ENCODE data around the gene CNPY1.
"Not testable (repeated sequence)": the region's sequence is repeated elsewhere in the genome, so short reads cannot be mapped to it uniquely, and the experiment has no call there.

Gene CNPY1

DNA sequence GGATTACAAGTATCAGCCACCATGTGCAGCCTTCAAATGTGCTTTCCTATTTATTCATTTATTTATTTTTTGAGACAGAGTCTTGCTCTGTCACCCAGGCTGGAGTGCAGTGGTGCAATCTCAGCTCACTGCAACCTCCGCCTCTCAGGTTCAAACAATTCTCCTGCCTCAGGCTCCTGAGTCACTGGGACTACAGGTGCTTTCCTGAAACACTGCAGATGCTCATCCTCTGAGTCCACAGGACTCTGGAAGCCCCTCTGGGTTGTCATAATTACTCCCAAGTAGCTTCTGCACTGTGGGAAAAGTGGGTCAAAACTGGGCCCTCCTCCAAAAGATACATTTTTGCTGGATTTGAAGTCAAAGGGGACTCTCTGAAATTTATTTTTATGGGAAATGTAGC lies at the start of gene CNPY1:
Gene CNPY1 (minus strand): TSS at position 111 of the 400 bp plus-strand sequence. CDS start 630 bp downstream, outside the sequence.
- not testable (repeated sequence) for DNase-seq

DNA sequence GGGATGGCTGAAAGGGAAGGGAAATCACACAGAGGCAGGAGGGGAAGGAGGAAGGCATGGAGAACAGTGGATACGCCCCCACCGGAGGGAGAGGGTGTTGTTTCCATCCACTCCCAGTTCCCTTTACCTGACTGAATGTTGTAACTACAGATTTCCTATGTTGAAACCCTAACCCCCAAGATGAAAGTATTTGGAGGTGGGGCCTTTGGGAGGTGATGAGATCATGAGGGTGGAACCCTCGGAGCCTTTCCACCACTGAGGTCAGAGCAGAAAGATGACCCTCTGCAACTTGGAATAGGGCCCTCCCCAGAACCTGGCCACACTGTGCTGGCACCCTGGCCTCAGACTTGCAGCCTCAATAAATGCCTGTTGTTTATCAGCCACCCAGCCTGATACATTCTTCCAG lies 48.6 kb upstream of the CNPY1 start:
- no peak for DNase-seq

DNA sequence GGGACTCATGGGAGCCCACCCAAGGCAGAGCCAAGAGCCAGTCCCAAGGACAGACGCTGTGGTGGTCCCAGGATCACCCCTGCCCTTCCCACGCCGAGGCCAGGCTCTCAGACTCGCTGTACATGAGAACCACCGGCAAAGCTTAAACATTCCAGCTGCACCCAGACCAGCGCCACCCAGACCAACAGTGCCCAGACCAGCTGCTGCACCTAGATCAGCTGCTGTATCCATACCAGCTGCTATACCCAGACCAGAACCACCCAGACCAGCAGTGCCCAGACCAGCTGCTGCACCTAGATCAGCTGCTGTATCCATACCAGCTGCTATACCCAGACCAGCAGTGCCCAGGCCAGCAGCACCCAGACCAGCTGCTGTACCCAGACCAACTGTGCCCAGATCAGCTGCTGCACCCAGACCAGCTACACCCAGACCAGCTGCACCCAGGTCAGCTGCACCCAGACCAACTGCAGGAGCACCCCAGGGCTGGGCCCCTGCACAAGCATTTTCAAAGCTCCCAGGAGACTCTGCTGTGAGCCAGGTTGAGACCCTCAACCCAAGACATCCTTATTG lies 47.9 kb upstream of the CNPY1 start:
- no peak for DNase-seq

DNA sequence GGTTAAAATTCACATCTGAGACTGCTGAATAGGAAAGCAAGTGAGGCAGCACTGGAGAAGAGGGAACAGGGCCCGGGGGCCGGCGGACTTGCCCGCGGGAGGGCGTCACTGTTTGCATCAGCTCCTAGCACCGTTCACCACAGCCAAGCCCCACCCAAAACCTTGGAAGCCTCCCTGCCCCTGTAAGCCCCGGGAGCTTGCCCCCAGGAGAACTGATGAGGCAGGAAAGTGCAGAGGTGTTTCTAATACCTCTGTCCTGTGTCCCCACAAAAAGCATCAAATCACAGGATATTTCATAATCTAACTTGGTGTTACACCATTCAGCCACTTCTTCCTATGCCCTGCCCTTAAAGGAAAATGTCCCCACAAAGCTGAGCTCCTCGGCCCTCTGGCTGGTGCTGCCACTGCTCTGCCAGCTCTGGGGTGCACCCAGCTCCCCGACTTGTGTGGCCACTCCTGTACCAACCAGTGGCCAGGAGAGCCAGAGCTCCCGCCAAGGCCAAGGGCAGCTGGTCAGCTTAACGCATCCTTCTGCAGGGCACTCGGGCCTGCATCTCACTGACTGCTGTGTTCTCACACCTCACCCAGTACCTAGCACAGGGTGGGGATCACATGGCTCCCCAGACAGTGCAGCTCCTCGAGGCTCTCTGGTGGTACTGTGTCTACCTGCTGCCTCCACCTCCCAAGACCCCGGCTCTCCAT lies 47.3 kb upstream of the CNPY1 start:
- no peak for DNase-seq

DNA sequence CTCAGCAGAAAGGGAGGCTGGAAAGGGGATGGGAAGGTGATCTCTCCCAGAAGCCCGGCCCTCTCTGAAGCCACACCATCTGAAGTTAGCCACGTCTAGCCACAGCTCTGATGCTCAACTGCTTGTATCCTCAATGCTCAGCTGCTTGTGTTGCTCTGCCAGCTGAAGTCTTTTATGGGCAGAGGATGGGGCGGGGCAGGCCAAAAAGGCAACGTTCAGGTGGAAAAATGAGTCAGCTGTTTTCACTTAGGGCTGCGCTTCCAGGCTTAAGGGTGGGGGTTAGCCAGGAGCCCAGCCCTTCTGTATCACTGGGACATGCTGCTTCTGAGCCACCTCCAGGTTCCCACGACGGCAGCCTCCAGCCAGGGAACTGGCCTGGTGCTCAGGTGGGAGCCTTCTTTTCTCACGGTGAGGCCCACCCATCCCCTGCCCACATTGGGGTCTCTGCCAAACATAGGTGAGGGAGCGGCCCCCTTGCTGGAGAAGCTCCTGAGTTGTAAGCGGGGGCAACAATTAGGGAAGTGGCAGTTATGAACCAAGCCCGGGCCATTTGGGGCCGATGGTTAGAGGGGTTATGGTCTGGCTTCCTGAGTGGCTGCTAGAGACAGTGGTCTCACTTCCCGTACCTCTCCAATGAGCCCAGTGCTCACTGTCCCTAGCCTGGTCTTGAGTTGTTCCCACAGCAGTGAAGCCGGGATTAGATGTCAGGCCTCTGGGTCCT lies 44.9 kb upstream of the CNPY1 start:
- DNase-seq = no peak

DNA sequence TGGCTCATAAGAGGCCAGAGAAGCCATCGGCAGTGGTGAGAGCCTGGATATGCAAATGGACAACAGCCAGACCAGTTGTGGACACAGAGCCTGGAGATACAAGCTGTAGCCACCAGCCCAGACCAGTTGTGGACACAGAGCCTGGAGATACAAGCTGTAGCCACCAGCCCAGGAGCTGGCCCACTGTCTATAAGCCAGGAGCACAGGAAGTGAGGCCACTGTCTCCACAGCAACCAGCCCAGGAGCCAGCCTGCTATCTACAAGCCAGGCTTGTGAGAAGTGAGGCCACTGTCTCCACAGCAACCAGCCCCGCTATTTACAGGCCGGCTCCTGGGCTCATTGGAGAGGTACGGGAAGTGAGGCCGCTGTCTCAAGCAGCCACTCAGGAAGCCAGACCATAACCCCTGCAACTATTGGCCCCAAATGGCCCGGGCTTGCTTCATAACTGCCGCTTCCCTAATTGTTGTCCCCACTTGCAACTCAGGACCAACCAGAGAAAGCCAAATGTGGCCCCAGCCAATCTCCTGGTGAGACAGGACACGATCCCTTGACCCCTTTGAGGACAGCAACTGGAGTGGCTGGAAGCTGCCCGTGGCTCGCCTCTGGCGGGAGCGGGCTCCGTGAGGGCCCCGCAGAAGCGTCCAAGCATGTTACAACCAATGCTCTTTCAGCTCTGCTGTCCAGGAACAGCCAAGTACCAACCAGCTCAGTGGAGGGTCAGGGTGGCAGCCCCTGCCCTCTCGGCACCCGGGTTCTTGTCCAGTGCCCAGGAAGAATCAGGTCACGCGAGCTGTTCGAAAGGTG lies 44.1 kb upstream of the CNPY1 start:
- peak; percentile 37 for DNase-seq

DNA sequence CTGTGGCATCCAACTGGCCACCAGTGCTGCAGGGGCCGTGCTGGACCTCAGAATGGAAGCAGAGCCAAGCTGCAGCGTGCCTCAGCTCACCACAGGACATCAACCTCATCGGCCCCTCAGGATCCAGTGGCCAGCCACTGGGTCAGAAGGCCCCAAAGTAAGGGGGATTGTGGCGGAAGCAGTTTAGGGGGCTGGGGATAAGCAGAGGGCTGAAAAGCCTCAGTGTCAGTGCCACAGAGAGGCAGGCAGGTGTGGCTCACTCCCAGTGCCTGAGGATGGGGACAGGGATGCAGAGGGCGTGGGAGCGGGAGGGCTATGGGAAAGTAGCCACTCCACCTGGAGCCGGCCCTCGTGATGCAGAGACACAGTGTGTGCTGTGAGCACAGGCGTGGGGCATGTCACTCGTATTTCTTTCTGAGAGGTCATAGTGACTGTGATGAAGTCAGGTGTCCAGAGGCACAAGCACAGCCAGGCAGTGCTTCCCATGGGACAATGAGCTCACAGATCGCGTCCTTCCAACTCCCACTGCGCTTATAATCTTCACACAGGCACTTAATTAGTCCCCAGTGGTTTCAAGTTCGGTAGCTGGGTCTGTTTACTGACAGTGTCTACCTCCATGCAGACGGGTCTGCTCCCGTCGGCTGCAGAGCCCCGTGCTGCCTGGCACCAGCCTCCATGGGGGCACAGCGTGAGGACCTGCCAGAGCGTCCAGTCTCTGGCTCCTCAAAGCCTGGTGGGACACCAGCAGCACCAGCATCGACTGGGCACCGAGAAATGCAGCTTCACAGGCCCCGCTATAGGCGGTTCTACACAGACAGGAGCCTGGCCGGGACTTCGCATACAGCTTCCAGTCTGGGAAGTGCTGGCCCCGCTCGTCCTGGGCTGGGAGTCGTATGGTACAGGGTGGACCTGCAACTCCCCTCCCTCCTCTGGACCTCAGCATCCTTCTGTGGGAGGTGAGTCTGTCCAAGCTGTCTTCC lies 42.9 kb upstream of the CNPY1 start:
- no peak for DNase-seq

DNA sequence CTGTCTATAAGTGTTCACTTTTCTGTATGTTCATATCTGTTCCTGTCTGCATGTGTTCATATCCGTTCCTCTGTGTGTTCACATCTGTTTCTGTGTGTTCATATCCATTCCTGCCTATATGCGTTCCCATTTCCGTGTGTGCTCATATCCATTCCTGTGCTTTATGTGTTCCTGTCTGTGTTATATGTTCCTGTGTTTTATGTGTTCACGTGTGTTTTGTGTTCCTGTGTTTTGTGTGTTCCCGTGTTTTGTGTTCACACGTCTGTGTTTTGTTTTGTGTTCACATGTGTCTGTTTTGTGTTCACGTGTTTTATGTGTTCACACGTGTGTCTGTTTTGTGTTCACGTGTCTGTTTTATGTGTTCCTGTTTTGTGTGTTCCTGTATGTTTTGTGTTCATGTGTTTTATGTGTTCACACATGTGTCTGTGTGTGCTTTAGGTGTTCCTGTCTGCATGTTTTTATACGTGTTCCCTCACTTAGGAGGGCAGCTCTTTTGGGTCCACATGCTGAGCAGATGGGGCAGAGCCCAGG lies 42.2 kb upstream of the CNPY1 start:
- DNase-seq = no peak

DNA sequence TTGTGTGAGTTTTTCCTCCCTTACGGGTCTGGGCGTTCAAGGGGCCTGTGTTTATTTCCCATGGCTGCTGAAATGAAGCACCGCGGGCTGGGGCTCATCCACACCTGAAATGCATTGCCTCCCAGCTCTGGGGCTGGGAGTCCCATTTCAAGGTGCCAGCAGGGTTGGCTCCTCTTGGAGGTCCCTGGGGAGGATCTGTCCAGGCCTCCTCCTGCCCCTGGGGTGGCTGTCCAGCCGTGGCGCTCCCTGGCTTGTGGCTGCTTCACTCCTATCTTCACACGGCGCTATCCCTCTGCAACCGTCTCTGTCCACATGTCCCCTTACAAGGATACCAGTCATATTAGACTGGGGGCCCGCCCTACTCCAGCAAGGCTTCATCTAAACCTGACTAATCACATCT lies 41.1 kb upstream of the CNPY1 start:
- no peak for DNase-seq

DNA sequence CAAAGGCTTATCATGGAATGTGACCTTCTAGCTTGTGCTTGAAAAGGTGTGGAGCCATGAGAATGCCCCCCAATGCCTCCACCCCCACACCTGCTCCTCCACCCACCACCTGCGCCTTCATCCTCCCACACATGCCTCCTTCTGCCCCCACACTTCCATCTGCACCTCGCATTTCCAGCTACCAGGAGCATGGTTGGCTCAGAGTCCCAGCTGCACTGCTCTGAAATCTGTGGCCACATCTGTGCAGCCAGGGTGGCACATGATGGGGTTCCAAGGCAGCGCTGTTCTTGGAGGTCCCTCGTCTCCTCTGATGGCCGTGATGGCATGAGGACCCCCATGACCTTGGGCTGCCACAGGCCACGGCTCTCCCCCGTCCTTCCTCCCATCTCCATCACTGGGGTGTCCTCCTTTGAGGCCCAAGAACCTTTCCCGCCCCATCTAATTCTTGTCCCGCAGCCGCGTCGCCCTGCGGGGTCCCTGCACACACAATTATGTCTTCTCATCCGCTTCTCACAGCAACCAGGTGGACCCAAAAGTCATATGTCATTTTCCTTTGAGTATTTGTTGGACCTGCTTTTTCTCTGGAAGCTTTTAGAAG lies 40.6 kb upstream of the CNPY1 start:
- no peak for DNase-seq

DNA sequence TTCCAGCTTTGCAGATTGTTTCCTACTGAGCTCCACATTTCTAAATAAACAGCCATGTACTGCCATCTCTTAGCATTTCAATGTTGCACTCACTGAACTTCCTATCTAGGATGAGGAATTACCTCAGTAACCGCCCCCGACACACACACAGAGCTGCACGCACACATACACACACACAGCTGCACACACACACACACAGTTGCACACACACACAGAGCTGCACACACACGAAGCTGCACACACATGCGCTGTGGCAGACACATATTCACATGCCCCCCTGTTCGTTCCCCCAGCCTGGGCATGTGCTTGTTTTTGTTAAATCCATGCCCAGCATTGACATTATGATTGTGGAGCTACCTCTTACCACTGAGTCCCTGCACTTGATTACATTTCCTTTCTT lies 39.6 kb upstream of the CNPY1 start:
- no peak for DNase-seq

DNA sequence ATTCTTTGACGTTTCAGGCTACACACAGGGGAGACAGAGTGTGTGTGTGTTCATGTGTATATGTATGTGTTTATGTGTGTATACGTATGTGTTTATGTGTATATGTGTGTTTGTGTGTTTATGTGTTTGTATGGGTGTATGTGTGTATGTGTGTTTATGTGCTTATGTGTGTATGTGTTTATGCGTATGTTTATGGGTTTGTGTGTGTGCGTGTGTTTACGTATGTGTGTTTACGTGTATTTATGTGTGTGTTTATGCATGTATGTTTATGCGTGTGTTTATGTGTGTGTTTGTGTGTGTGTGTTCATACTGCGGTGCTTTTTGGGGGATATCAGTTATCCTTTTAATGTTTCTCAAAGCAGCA lies 39.2 kb upstream of the CNPY1 start:
- no peak for DNase-seq

DNA sequence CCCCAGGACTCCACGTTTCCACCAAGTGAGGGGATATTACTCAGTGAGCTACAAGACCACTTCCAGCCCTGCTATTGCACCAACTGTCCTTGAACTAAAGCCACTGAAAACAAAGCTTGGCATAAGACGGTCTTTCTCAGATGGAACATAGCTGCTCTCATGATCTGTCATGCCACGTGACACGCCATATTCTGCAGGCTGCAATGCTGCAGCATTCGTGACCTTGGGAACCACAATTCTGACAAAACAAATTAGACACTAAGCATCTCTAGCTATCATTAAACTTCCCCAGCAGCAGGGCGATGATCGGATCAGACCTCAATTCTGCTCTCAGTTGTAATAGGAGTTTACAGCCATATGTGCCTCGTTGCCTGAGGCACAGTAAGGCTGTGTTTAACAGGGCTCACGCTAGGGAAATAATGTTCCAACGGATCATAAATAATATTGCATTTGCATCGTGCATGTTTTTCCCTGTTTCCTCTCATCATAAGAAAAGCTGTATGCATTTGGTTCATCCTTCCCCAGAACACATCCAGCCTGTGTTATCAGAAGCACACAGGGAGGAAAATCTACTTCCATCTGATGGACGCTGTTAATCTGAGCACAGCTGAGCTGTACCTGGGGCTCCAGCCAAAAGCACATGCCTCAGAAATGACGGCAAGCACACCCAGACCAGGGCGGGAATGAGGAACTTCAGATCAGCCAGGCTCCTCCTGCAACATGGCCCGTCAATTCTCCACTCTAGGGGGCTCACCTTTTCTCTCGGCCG lies 38.6 kb upstream of the CNPY1 start:
- DNase-seq = no peak

DNA sequence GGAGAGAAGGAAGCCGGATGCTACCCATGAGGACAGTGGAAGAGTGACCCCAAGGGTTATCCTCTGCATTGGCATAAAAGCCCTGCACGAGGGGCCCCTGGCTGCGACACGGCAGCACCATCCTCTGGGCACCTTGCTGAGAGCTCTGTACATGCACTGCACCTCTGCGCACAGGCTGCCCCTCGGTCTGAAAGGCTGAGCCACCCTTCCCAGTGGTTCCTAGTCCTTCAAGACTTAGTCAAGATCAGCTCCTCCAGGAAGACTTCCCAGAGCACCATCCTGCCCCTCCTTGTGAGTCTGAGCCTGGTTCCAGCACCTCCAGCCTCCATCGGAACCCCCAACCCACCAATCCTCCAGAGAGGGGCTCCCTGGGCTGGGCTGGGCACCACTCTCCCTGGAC lies 37.9 kb upstream of the CNPY1 start:
- DNase-seq = no peak

DNA sequence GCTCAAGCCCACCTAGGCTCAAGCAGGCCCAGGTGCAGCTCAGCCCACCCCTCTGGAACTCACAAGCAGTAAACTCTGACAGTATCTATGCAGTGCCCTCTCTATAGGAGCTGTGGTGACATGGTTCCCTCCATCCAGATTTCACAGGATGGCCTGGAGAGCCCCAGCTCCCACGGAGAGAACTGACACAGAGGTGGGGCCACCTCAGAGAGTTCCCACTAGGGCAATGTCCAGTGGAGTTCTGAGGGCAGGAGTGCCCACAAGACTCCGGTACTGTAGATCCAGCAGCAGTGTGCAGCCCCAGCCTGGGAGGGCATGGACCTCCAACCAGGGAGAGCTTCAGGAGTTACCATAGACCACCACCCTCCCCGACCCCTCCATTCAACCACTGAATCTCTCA lies 37.3 kb upstream of the CNPY1 start:
- DNase-seq = no peak

DNA sequence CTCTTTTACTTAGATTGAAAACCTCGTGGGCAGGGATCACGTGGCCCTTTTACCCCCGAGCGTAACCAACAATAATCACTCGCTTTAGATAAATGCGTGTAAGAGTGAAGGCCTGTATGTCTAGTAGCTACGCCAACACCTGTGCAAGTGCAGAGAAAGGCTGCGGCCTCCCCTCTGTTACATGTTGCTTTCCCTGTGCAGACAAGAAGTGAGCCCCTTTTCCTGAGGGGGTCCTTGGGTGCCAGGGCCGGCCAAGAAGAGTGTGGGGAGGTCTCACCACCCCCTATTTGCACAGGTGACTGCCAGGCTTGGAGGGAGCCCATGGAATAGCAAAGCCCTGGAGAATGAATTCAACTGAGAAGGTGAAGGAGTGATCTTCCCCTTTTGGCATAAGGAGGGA lies 35.6 kb upstream of the CNPY1 start:
- DNase-seq = no peak

DNA sequence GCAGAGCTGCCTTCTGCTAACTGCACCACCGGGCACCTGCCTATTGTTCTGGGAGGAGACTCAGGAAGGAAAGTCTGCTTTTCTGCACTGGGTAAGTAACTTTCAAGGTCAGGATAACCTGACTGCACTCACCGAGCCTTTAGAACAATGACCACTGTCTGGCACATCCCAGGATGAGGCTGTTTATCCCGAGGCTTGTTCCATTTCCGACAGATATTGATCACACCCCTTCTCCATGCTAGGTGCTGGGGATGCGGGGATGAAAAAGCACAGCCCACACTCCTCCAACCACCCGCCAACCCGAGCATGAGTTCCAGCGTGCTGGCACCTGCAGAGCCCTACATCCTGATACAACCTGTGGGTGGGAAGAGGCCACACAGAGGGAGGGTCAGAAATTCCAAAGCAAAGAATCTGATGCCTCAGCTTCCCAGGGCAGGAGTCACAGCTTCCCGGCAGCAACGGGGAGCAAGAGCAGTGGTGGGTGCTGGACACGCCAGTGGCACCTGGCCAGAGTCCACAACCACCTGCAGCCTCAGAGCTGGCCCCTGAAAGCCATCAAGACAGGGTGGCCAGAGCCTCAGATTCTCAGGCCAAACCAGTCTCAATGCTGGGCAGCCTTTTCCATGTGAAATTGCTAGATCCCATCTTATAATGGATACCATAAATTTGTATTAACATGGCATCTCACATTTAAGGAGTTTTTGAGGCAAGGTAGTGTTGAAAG lies 34.9 kb upstream of the CNPY1 start:
- DNase-seq = no peak

DNA sequence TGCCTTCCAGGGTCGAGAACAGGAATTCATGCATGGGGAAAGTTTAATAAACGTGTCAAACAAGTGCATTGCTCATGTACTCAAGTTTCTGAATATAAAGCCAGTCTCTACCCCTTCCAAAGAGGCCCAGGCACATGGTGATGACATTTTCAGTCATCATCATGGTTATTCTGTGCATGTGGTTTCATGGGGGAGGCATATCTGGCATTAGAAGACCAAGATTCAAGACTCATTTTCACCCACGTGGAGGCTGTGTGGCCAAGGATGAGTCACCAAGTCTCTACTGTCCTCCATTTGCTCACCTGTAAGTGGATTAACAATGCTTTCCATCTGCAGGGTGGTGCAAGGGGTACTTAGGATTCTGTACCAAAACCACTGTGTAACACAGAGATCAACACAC lies 34.0 kb upstream of the CNPY1 start:
- no peak for DNase-seq

DNA sequence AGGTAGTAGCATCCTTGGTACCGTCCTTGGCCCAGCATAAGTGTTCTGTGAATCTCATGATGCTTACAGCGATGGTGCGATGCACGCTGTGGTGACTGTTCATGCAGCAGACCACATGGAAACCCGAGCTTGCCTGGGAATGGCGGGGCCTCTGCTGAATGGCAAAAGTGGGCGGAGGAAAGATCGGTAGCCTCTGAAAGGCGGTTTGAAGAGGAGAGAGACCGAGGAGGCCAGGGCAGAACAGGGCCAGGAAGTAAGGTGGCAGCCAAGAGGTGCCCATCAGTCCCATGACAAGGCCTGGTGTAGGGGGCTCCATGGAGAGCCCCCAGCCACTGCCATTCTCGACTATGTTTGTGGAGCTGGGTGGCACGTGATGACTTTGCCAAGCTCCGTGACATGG lies 33.2 kb upstream of the CNPY1 start:
- no peak for DNase-seq

DNA sequence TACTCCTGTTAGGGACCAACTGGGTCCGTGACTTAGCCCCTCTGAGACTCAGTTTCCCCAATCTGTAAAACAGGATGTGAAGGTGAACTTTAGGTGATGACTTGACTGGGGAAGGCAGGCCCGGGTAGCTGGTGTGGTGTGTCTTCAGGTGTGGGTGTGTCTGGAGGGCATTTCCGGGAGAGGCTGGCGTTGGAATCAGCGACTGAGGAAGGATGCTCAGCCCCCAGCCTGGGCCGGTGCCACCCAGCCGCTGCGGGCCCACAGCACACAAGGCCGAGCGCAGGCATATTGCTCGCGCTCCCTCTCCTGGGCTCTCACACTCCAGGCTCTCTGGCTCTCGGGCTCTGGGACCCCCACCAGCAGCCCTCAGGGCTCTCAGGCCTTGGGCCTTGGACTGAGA lies 31.7 kb upstream of the CNPY1 start:
- no peak for DNase-seq

Data from CD4-positive, alpha-beta T cell treated with Interleukin-10 for 1 hour (primary cell).